Measurements from ENCODE around the gene AHDC1.

AHDC1 gene

DNA sequence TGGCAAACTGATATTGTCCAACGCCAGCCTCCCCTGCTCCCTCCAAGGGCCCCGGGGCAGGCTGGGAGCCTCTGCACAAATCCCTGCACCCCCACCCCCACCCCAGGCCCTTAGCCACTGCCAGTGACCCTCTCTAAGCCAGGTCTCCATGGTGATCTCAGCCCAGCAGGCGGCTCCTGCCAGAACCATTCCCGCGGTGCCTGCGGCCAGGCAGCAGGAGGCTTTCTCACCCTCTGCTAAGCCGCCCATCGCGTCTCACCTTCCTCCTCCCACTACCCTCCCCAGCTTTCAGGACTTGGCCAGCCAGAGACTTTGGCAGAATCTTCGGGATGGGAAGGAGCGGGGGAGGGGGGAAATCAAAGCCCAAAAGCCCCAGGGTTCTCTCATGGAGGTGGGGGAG, 67.2 kb downstream of the AHDC1 start:
- peak; percentile 93 for DNase-seq (ENCODE audit: low read depth)
- TF ChIP-seq, protein P1, sequence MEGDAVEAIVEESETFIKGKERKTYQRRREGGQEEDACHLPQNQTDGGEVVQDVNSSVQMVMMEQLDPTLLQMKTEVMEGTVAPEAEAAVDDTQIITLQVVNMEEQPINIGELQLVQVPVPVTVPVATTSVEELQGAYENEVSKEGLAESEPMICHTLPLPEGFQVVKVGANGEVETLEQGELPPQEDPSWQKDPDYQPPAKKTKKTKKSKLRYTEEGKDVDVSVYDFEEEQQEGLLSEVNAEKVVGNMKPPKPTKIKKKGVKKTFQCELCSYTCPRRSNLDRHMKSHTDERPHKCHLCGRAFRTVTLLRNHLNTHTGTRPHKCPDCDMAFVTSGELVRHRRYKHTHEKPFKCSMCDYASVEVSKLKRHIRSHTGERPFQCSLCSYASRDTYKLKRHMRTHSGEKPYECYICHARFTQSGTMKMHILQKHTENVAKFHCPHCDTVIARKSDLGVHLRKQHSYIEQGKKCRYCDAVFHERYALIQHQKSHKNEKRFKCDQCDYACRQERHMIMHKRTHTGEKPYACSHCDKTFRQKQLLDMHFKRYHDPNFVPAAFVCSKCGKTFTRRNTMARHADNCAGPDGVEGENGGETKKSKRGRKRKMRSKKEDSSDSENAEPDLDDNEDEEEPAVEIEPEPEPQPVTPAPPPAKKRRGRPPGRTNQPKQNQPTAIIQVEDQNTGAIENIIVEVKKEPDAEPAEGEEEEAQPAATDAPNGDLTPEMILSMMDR (conservative IDR thresholded peaks at IDR 0.05; ENCODE audit: low read depth, low read length) = peak; percentile 17
- no peak overlapping the region for H3K4me3 ChIP-seq (ENCODE audit: low read length)

DNA sequence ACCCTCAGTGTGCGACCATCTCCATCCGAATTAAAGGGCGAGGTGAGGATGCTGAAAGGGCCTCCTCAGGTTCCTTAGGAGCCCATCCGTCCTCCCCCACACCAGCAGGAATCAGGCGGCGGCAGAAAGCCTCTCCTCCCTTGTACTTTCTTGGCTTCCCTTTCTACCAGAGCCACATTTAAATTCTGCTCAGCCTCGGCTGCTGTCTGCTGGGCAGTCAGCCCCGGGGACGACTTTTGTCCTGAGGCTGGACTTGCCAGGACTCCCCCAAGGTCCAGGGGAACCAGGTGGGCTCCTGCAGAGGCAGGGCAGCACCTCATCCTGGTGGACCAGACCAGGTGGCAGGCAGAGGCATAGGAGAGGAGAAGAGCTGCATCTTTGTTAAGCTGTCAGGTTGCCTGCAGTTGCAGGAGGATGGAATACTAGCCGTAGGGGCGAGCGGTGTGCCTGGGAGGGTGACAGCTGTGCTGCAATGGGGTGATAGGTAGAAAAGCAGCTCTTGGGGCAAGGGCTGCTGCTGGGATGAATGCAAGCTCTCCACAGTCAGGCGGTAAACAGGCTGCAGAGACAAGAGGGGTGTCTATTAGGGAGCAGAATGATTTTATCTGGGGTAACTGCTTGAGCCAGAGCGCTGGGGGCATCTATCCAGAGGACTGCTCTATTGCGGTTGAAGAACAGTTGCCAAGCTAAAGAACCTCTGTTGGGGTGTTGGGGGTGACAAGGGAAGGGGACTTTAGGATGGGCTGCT, 67.8 kb downstream of the AHDC1 start:
- no peak for DNase-seq (ENCODE audit: low read depth)
- TF ChIP-seq, protein P1 (conservative IDR thresholded peaks at IDR 0.05; ENCODE audit: low read depth, low read length) = no peak
- H3K4me3 ChIP-seq (ENCODE audit: low read length) = no peak overlapping the region

DNA sequence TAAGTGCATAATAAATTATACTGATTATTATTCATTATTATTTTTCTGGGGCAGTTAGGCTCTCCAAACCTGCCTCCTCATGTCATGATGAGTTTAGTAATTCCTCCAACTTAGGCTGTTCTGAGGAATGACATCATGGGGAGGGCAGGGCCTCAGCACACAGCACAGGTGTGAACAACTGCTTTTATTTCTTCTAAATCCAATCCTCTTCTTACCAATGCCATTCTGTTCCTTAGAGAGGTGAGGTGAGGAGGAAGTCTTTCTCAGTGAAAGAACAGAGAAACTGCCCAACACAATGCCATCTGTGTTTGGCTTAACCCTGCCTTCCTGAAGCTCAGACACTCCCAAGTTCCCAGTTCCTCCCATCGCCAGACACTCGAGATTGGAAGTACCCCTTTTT, 68.6 kb downstream of the AHDC1 start:
- TF ChIP-seq, protein P1 (conservative IDR thresholded peaks at IDR 0.05; ENCODE audit: low read depth, low read length) = no peak
- no peak overlapping the region for H3K4me3 ChIP-seq (ENCODE audit: low read length)
- DNase-seq (ENCODE audit: low read depth) = no peak

DNA sequence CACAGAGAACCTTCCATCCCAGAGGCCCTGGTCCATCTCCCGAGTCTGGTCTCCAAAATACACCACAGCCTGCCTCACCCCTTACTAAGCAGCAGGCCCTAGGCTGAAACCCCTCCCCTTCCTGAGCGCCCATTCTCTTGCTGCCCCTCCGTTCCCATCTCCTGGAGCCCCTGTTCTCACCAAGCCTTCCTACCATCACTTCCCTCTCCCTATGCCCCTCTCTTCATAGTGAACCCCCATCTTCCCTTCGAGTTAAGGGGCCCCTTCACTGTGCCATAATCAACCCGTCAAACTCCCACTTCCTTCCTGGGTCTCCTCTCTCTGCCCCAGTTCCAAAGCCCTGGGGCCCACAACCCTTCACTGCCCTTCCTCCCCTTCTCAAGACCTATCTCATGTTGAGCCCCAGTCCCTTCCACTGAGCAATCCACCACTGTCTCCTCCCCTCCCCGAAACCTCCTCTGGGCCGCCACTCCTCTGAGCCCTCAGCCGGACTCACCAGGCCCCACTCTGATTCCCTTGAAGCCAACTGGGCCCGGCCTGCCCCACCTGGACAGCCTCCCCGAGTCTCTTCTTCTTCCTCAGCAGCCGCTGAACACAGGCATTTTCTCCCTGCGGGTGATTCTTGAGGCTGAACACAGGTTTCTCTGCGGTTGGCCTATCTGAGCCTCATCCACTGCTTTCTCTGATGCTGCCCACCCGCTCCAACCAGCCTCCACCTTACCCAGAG, 71.8 kb downstream of the AHDC1 start:
- DNase-seq (ENCODE audit: low read depth) = no peak
- TF ChIP-seq, protein P1 (conservative IDR thresholded peaks at IDR 0.05; ENCODE audit: low read depth, low read length) = no peak
- no peak overlapping the region for H3K4me3 ChIP-seq (ENCODE audit: low read length)

DNA sequence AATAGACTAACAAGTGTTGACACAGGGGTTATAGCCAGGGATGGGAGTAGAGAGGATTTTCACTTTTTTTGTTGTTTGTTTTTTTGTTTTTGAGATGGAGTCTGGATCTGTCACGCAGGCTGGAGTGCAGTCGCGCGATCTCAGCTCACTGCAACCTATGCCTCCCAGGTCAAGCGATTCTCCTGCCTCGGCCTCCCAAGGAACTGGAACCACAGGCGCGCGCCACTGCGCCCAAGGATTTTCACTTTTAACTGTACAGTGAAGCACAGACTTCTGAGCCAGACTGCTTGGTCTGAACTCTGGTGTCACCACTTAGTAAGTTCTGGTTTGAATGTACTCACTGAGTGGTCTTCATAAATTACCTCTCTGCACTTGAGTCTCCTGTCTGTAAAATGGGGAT, 73.8 kb downstream of the AHDC1 start:
- TF ChIP-seq, protein P1 (conservative IDR thresholded peaks at IDR 0.05; ENCODE audit: low read depth, low read length) = no peak
- no peak for DNase-seq (ENCODE audit: low read depth)
- no peak overlapping the region for H3K4me3 ChIP-seq (ENCODE audit: low read length)

DNA sequence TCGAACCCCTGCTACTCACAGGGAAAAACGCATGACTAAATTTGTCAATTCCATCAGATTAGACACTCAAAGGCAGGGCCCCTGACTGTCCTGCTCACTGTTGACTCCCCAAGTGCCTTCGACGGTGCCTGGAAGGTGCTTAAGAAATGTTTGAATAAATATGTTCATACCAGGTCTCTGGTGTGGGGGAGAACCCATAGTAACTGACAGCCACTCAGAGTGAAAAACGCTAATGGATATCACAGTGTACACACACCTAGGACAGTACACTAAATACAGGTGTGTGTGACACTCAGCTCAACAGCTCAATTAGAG, 74.3 kb downstream of the AHDC1 start:
- TF ChIP-seq, protein P1 (conservative IDR thresholded peaks at IDR 0.05; ENCODE audit: low read depth, low read length) = no peak
- no peak overlapping the region for H3K4me3 ChIP-seq (ENCODE audit: low read length)
- no peak for DNase-seq (ENCODE audit: low read depth)
